NCI-H82 treated with DMSO at 0.1 percent for 48 hours (cell line): ENCODE data around the gene PSMF1.
"Not testable (repeated sequence)": the region's sequence is repeated elsewhere in the genome, so short reads cannot be mapped to it uniquely, and the experiment has no call there.

Experiments used
- DNase-seq: peaks from one replicate; lab custom pipeline; 2025; ENCODE audit not compliant: unreplicated experiment; lab: John Stamatoyannopoulos, UW

PSMF1 gene

DNA sequence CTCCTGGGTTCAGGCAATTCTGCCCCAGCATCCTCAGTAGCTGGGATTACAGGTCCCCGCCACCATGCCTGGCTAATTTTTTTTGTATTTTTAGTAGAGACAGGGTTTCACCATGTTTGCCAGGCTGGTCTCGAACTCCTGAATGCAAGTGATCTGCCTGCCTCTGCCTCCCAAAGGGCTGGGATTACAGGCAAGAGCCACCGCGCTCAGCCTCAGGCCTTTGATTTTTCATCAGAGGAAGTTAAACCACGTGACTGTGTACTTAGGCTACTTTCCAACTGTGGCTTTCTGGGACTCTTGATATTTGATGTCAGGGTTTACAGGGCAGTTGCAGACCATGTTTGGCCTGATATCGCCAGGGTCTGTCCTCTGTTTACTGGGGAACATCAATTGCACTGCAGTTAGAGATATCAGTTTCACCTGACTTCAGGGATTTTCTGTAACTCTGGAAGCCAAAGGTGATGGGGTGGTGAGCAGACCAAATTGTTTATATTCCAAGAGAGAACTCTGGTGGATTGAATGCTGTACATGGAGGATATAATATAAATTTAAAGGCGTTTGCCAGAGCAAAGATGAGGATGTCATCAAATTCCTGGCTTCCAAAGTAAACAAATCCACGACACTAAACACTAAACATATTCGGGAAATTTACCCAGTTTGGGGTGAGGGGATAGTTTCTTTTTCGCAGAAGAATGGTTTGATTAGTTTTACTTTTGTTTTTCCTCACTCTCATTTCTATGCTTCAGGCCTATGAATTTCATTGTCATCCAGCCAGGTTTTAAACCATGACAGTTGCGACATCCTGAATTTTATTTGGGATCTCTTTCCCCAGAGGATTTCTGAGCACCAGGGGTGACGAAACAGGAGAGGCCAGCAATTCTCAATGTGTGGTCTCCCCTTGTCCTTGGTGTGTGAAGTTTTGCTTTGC is 4.2 kb downstream of the PSMF1 start:
- DNase-seq, result no peak

DNA sequence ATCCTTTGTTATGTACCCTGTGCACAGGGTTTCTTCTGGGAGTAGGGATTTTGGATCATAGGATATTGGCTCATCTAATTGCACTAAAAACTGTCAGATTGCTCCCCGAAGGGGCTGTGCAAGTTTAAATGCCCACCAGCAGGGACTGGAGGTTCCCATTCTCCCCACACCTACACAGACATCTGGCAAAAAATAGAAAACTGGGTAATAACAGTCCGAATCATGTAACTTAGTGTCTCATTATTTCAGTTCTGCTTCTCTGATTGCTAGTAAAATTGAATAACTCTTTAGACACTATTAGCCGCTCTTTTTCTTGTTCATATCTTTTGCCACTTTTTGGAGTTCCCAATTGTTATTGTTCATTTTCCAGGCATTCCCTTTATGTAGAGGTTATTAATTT is 5.3 kb downstream of the PSMF1 start:
- no peak for DNase-seq

DNA sequence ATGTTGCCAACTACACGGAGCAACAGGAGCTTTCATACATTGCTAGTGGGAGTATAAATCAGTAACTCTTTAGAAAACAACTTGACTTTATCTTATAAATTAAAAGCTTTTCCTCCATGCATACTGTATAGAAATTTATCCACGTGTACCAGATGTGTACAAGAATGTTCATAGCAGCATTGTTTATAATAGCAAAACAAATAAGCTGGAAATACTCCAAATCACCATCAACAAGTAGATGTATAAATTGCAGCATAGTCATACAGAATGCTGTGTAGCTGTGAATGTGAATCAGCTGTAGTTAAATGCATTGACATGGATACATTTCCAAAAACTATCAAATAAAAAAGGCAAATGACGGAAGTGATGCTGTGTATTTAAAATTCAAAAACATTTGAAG is 6.0 kb downstream of the PSMF1 start:
- no peak for DNase-seq

DNA sequence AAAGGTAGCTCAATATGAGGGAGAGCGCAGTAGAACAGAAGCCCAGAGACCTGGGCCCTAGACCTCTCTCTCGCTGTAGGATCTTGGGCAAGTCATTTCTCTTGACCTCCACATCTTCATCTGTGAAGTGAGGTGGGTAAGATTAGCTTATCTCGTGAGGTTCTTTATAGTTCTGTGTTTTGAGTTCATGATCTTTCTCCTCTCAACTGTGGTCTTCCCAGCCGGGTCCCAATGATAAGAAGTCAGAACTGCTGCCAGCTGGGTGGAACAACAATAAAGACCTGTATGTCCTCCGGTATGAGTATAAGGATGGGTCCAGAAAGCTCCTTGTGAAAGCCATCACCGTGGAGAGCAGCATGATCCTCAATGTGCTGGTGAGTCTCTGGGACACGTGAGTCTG is 6.9 kb downstream of the PSMF1 start:
- no peak for DNase-seq

GRCh38 chr20:1127840-1128239 is 9.4 kb downstream of the PSMF1 start:
- DNase-seq, result no peak

- no peak for DNase-seq
Observed at GRCh38 chr20:1130058-1130694, 11.8 kb downstream of the PSMF1 start.

DNA sequence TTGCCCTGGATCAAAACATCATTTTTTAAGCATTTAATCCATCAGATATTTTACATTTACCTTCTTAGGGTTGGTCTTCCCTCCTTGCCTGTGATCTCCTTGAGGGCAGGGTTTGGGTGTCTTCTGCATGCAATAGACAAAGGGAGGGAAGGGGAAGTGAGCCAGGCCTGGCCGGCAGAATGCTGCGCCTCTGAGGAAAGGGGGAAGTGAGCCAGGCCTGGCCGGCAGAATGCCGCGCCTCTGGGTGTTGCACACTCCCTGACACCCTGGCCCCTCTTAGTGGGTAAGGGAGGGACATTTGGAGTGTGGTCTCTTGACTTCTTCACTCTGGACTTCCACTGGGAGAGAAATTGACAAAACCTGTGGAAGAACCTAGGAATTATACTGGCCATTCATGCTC is 12.4 kb downstream of the PSMF1 start:
- no peak for DNase-seq

DNA sequence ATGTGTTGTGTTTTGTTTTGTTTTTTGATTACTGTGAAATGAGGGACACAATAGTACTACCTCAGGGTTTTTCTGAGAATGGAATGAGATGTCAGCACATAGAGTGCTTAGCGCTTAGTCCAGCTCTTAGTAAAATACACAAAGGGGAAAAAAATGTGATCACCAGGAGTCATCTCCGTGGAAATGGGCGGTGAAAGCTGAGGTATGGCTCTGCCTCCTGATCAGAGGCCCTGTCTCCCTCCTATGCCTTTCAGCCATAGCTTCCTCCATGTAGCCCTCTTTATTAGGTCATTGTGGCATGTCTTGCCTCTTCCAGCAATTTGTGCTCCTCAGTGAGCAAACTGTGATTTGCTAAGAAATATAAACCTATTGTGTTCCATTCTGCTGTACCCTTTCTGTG is 13.0 kb downstream of the PSMF1 start:
- DNase-seq, result no peak

- DNase-seq, result no peak
Observed at GRCh38 chr20:1134355-1134754, 16.0 kb downstream of the PSMF1 start.

- no peak for DNase-seq
Observed at GRCh38 chr20:1134836-1135235, 16.4 kb downstream of the PSMF1 start.

GRCh38 chr20:1137236-1137635 is 18.8 kb downstream of the PSMF1 start:
- DNase-seq, result no peak

DNA sequence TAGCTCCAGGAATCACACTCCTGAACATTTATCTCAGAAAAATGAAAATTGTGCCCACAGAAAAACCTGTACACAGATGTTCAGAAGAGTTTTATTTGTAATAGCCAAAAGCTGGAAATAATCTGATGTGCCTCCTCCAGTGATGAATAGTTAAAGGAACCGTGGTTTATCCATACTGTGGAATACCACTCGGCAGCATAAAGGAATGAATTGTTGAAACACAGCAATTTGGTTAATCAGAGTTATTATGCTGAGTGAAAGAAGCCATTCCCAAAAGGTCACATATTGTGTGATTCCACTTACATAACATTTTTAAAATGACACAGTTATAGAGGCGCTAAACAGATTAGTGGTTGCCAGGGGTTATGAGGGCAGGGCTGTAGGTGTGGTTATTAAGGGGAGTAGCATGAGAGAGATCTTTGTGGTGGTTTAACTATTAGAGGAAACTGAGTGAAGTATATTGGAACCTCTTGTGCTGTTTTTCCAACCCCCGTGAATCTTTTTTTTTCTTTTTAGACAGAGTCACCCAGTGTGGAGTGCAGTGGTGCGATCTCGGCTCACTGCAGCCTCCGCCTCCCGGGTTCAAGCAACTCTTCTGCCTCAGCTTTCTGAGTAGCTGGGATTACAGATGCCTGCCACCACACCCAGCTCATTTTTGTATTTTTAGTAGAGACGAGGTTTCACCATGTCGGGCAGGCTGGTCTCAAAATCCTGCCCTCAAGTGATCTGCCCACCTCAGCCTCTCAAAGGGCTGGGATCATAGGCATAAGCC is 26.2 kb downstream of the PSMF1 start:
- DNase-seq, result no peak

DNA sequence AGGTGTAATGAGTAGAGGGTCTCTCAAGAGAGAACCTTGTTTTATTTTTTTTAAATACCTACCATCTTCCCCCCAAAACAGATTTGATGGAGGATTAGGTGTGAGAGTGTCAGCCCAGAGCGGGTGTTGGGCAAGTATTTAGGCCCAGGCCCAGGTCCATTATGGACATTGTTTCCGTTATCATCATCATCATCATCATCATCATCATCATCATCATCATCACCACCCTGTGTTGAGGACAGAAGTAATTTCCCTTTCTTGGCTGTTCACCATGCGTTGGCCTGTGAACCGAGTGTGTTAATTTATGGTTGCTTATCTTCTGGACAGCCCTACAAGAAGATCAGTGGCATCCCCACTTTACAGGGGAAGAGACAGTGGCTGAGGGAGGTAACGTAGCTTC is 28.6 kb downstream of the PSMF1 start:
- no peak for DNase-seq

DNA sequence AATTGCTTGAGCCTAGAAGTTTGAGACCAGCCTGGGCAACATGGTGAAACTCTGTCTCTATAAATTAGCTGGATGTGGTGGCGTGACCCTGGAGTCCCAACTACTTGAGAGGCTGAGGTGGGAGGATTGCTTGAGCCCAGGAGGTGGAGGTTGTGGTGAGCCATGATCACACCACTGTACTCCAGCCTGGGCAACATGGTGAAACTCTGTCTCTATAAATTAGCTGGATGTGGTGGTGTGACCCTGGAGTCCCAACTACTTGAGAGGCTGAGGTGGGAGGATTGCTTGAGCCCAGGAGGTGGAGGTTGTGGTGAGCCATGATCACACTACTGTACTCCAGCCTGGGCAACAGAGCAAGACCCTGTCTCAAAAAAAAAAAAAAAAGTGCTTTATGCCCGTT is 31.4 kb downstream of the PSMF1 start:
- not testable (repeated sequence) for DNase-seq

DNA sequence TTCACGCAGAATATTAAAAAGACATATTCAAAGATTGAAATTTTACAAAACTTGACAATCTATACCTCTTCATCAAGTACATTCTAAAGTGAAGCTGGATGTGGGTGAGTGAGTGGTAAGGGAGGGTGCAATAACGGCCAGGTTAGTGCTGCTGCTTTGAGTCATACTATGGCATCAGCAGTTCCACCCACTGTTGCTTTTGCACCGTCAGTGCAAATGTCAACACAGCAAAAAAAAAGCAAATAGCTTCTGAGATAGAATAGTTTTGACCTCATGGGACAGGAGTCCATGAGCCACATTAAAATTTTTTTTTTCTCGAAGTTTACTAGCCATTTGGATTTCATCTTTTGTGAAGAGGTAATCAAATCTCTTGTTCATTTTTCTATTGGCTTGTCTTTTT is 31.8 kb downstream of the PSMF1 start:
- DNase-seq, result no peak

GRCh38 chr20:1150968-1151367 is 32.6 kb downstream of the PSMF1 start:
- DNase-seq, result no peak

- no peak for DNase-seq
Observed at GRCh38 chr20:1154226-1154625, 35.8 kb downstream of the PSMF1 start.

DNA sequence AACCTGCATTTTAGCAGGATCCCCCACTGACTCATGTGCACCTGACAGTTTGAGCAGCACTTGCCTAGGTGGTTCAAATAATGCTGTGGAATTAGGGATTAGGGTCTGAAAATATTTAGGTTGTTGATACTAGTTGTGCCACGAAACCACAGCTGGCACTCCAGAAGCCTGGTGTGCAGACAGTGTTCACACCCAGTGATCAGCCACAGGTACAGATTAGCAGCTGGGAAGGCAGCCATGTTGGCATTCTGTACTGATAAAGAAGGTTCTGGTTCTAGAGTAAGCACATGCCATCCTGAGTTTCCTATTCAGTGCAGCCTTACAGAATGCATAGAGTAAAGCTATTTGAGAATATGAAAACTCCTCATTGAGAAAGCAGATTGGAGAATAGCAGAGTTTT is 36.3 kb downstream of the PSMF1 start:
- DNase-seq, result no peak

DNA sequence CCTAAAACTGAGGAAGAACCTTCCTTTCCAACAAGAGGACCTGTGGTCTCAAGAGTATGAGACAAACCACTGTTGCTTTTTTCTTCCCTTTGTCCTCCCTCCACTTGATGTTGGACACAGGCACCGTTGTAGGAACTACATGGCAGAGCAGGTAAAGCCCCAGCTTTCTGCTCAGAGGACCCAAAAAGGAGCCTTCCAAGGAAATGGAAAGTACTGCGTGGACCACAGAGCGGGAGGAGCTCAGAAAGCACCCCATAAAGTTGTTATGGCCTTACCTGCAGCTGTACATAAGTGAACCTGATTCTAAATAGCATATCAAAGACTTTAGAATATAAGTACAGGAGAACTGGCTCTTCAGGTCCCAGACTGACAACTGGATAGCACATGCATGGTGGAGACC is 36.9 kb downstream of the PSMF1 start:
- DNase-seq, result no peak

DNA sequence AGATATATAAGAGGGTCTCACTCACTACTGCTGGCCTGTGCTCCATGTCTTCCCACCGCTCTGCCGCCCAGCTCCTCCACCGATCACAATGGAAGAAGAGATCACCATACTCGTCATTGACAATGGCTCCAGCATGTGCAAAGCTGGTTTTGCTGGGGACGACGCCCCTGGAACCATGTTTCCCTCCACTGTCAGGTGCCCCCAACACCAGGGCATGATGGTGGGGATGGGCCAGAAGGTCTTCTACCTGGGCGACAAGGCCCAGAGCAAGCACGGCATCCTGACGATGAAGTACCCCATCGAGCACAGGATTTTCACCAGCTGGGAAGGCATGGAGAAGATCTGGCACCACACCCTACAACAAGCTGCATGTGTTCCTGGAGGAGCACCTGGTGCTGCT is 42.1 kb downstream of the PSMF1 start:
- no peak for DNase-seq

- DNase-seq, result no peak
Observed at GRCh38 chr20:1160991-1161390, 42.6 kb downstream of the PSMF1 start.

DNA sequence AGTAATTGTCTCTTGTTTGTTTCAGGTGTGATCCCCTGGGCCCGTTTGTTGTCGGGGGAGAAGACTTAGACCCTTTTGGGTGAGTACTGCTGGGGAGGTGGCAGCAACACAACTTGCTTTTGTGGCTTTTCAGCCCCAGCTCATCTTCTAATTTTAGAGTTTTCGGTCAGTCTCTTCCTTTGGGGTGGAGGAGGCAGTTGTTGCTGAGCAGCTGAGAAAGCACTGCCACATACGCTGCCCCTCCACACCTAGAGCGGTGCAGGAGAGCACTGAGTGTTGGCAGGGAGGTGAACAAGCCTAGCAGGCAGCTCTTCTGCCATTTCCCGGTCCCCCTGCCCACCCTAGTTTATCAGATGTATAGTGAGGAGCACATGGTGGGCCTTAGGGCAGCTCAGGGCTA is 44.7 kb downstream of the PSMF1 start:
- no peak for DNase-seq
